Activated CD4-positive, alpha-beta memory T cell treated with anti-CD3 and anti-CD28 coated beads for 36 hours (primary cell): ENCODE data around the gene TCF20. TPM values are rescaled to one million over a fixed set of nuclear protein-coding genes. Genes with fewer than 3 reads are reported as not detected.

Experiments used
- CTCF ChIA-PET: fragments of 350-600 bp; sonication (Branson Sonifier 250); formaldehyde crosslinking; loops from one replicate; lab custom pipeline; 2021; ENCODE audit warnings: antibody characterized with exemption, inconsistent platforms; lab: Charles Lee
- POLR2A ChIA-PET: fragments of 350-600 bp; sonication (Branson Sonifier 250); formaldehyde crosslinking; loops from one replicate; lab custom pipeline; 2021; ENCODE audit warnings: antibody characterized with exemption; lab: Charles Lee
- DNase-seq: peaks from one replicate; pipeline ENCODE4 v3.0.0-alpha.2; 2020
- H3K27ac Mint-ChIP-seq: one replicate; pipeline ENCODE4 v1.8.0; 2021; ENCODE audit warnings: mixed read lengths
- H3K27me3 Mint-ChIP-seq: one replicate; pipeline ENCODE4 v1.8.0; 2021; ENCODE audit warnings: mixed read lengths
- H3K36me3 Mint-ChIP-seq: one replicate; pipeline ENCODE4 v1.8.0; 2021; ENCODE audit warnings: mixed read lengths
- H3K4me1 Mint-ChIP-seq: one replicate; pipeline ENCODE4 v1.8.0; 2021; ENCODE audit warnings: low read depth, mixed read lengths
- H3K4me3 Mint-ChIP-seq: one replicate; pipeline ENCODE4 v1.8.0; 2021; ENCODE audit warnings: mild to moderate bottlenecking, mixed read lengths
- H3K9me3 Mint-ChIP-seq: one replicate; pipeline ENCODE4 v1.8.0; 2021; ENCODE audit warnings: mixed read lengths
- intact Hi-C: fragments of 100-400 bp; cut with micrococcal nuclease; formaldehyde crosslinking; loops from one replicate; pipeline ENCODE4 v1.15.1; 2023
- total RNA-seq, 2 experiments: library from RNA; stranded (reverse); gene quantifications; one replicate each; pipeline ENCODE4 v1.2.3, GENCODE V29; 2021

TCF20 gene
- total RNA-seq, 2 experiments from 2014 or later: 69.6 to 71.6 TPM

GRCh38 chr22:42279425-42280020 lies 9.1 kb upstream of the TCF20 start:
- Mint-ChIP-seq H3K4me3 (no peak overlapping the region), H3K9me3 (no peaks in the 10 kb centered on the region), H3K36me3 (no peaks in the 10 kb centered on the region), H3K4me1 (peaks cover 11% of the 10 kb centered on the region), H3K27ac (no peak overlapping the region), H3K27me3 (peaks cover 3% of the 10 kb centered on the region)
- POLR2A ChIA-PET: no interaction called here
- no peak for DNase-seq
- intact Hi-C loops: loop anchor here (10.0 kb wide), 1 partner anchor 165 kb away; no protein-coding TSS in a partner anchor
- CTCF ChIA-PET: interaction anchor here (0.8 kb wide), 1 partner anchor 112 kb away, joined by 3 read pairs; no protein-coding TSS in a partner anchor

- intact Hi-C loops: no loop called here
- peaks cover 4% of the 10 kb centered on the region for H3K4me1 Mint-ChIP-seq
- H3K27me3 Mint-ChIP-seq: peaks cover 3% of the 10 kb centered on the region
- no peaks in the 10 kb centered on the region for H3K36me3 Mint-ChIP-seq
- POLR2A ChIA-PET: no interaction called here
- no peaks in the 10 kb centered on the region for H3K9me3 Mint-ChIP-seq
- no peak overlapping the region for H3K27ac Mint-ChIP-seq
- CTCF ChIA-PET: no interaction called here
- DNase-seq: no peak
- no peak overlapping the region for H3K4me3 Mint-ChIP-seq
These were observed 7.7 kb upstream of the TCF20 start for GRCh38 chr22:42277988-42278776.

GRCh38 chr22:42277232-42277753 lies 6.8 kb upstream of the TCF20 start:
- intact Hi-C loops: no loop called here

GRCh38 chr22:42275970-42276369 lies 5.5 kb upstream of the TCF20 start:
- Mint-ChIP-seq H3K4me1 (peaks cover 5% of the 10 kb centered on the region), H3K27me3 (no peaks in the 10 kb centered on the region), H3K9me3 (no peaks in the 10 kb centered on the region), H3K4me3 (no peak overlapping the region), H3K27ac (no peak overlapping the region), H3K36me3 (no peaks in the 10 kb centered on the region)
- no peak for DNase-seq
- POLR2A ChIA-PET: no interaction called here
- CTCF ChIA-PET: no interaction called here
- intact Hi-C loops: no loop called here

More at GRCh38 chr22:42277232-42277753, 6.8 kb upstream of the TCF20 start:
- ChIA-PET CTCF (interaction anchor here (0.9 kb wide), 1 partner anchor 161 kb away, joined by 3 read pairs; no protein-coding TSS in a partner anchor), POLR2A (no interaction called here)
- no peak overlapping the region for H3K4me3 Mint-ChIP-seq
- H3K27ac Mint-ChIP-seq: no peak overlapping the region
- H3K9me3 Mint-ChIP-seq: no peaks in the 10 kb centered on the region
- H3K27me3 Mint-ChIP-seq: no peaks in the 10 kb centered on the region
- H3K36me3 Mint-ChIP-seq: no peaks in the 10 kb centered on the region
- H3K4me1 Mint-ChIP-seq: peaks cover 1% of the 10 kb centered on the region
- no peak for DNase-seq

DNA sequence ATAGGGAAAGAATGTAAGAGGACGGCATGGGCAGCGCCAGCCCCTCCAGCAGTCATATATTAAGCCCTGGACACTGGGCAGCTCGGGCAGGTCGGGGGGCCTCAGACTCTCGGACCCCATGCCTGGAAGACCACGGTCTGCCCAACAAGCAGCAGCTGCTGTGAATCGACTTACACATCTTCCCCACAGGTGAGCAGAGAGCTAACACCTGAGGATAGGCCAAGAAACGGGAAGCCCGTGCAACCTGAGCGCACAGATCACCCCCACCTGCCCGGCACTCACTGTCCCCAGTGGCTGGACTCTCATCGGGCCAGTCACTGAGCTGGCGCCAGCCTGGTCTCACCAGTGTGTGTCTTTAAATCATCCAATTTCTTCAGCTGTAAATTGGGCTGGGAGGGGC lies 4.7 kb upstream of the TCF20 start:
- CTCF ChIA-PET: no interaction called here
- Mint-ChIP-seq H3K9me3 (no peaks in the 10 kb centered on the region), H3K36me3 (no peaks in the 10 kb centered on the region), H3K4me1 (peaks cover 5% of the 10 kb centered on the region), H3K27me3 (no peaks in the 10 kb centered on the region), H3K27ac (no peak overlapping the region), H3K4me3 (no peak overlapping the region)
- intact Hi-C loops: no loop called here
- POLR2A ChIA-PET: no interaction called here
- DNase-seq: no peak

DNA sequence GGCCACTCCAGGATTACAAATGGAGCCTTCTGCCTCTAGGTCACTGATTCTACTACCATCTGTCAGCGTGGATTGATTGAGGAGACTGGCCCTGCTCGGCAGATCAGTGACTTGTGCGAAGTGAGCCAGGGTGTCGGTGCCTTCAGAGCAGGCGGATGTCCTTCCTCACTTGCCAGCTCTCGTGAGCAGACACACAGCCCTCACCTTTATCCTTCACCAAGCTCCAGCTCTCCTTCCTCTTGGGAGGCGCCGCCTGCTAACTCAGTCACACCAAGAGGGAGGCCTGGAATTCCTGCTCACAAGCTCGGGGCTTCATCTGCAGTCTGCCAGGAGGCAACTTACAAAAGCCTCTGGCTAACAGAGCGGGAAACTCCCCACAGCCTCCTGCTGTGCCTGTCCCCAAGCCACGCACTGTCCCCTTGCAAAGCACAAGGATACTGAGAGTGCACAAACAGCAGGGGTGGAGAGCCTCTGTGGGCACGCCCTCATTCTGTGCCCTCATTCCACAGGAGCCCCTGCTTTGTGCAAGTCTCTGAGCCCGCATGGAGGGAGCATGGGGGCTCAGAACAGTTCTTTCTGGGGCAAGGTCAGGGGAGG lies 3.5 kb upstream of the TCF20 start:
- intact Hi-C loops: no loop called here
- DNase-seq: no peak
- H3K9me3 Mint-ChIP-seq: no peaks in the 10 kb centered on the region
- H3K4me1 Mint-ChIP-seq: peaks cover 7% of the 10 kb centered on the region
- H3K27ac Mint-ChIP-seq: no peak overlapping the region
- ChIA-PET POLR2A (no interaction called here), CTCF (no interaction called here)
- H3K27me3 Mint-ChIP-seq: no peaks in the 10 kb centered on the region
- H3K36me3 Mint-ChIP-seq: peaks cover under 1% of the 10 kb centered on the region
- no peak overlapping the region for H3K4me3 Mint-ChIP-seq

DNA sequence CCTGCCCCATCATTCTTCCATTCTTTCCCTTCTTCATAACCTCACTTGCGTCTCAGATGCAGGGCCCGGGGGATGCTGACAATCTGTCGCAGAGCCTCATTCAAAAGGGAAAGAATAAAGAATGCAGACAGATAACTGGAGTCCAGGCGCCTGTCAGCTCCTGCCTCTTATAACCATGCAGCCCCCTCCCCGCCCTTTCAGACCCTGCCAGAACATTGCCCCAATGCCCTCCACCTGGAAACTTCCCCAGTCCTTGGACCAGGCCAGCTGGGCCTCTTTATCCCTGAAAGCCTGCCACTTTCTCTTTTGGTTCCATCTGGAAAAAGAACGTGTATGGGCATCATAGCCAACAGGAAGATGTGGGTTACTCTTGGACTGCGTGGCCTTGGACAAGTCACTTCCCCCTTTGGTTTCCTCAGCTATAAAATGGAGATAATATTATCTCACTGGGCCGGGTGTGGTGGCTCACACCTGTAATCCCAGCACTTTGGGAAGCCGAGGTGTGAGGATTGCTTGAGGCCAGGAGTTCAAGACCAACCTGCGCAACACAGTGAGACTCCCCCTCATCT lies 2.1 kb upstream of the TCF20 start:
- peaks cover 7% of the 10 kb centered on the region for H3K36me3 Mint-ChIP-seq
- intact Hi-C loops: no loop called here
- H3K4me1 Mint-ChIP-seq: peaks cover 19% of the 10 kb centered on the region
- no peak overlapping the region for H3K4me3 Mint-ChIP-seq
- no peak overlapping the region for H3K27ac Mint-ChIP-seq
- CTCF ChIA-PET: no interaction called here
- no peaks in the 10 kb centered on the region for H3K9me3 Mint-ChIP-seq
- no peaks in the 10 kb centered on the region for H3K27me3 Mint-ChIP-seq
- POLR2A ChIA-PET: interaction anchor here (0.8 kb wide), 1 partner anchor 10 kb away, joined by 5 read pairs; no protein-coding TSS in a partner anchor
- DNase-seq: no peak

DNA sequence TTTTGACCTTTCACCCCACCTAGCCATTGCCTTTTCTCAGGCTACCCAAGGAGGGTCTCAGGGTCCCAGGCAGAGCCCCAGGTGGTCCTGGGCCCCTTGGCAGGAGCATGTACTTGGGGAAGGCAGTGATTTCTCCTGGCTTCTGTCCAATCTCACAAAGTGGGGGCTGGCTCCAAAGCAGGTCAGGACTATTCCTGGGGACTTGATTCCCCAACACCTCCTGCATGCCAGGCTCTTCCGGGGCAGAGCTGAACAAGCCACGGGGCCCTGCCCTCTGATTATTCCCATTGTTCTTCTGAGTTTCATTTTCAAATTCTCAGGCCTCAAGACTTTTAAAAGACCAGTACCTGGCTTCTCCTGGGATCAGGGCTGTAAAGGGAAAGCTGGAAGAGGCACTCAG lies 1.5 kb upstream of the TCF20 start:
- Mint-ChIP-seq H3K4me3 (peak overlapping the region; percentile 56), H3K4me1 (peaks cover 24% of the 10 kb centered on the region), H3K27me3 (no peaks in the 10 kb centered on the region), H3K9me3 (no peaks in the 10 kb centered on the region), H3K27ac (no peak overlapping the region), H3K36me3 (peaks cover 7% of the 10 kb centered on the region)
- ChIA-PET CTCF (no interaction called here), POLR2A (interaction anchor here (0.8 kb wide), 1 partner anchor 10 kb away, joined by 5 read pairs; no protein-coding TSS in a partner anchor)
- no peak for DNase-seq
- intact Hi-C loops: no loop called here

- Mint-ChIP-seq H3K9me3 (no peaks in the 10 kb centered on the region), H3K36me3 (peaks cover 7% of the 10 kb centered on the region), H3K27me3 (no peaks in the 10 kb centered on the region), H3K27ac (peak overlapping the region; percentile 49), H3K4me1 (peaks cover 29% of the 10 kb centered on the region), H3K4me3 (peak overlapping the region; percentile 56)
- intact Hi-C loops: no loop called here
- ChIA-PET CTCF (no interaction called here), POLR2A (no interaction called here)
- no peak for DNase-seq
These were observed 849 bp upstream of the TCF20 start for GRCh38 chr22:42271191-42271813.

DNA sequence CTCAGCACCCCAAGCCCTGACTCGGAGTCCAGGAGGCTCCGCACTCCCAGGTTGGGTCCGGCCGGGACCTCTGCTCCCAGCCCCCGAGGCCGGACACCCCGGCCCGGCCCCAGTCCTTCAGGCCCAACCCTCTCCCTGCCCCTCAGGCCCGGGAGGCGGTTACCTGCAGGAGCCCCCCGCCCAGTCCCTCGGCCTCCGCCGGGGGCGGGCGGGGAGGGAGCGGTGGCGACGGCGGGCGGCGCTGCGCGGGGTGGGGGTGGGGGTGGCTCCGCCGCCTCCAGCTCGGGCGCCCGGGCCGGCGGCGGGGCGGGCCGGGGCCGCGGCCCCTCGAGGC lies 310 bp downstream of the TCF20 start:
- Mint-ChIP-seq H3K36me3 (peaks cover 7% of the 10 kb centered on the region), H3K4me3 (peak overlapping the region; percentile 84), H3K27me3 (no peaks in the 10 kb centered on the region), H3K4me1 (peaks cover 39% of the 10 kb centered on the region), H3K9me3 (no peaks in the 10 kb centered on the region), H3K27ac (peak overlapping the region; percentile 72)
- intact Hi-C loops: no loop called here
- POLR2A ChIA-PET: no interaction called here
- DNase-seq: peak; percentile 34
- CTCF ChIA-PET: no interaction called here

DNA sequence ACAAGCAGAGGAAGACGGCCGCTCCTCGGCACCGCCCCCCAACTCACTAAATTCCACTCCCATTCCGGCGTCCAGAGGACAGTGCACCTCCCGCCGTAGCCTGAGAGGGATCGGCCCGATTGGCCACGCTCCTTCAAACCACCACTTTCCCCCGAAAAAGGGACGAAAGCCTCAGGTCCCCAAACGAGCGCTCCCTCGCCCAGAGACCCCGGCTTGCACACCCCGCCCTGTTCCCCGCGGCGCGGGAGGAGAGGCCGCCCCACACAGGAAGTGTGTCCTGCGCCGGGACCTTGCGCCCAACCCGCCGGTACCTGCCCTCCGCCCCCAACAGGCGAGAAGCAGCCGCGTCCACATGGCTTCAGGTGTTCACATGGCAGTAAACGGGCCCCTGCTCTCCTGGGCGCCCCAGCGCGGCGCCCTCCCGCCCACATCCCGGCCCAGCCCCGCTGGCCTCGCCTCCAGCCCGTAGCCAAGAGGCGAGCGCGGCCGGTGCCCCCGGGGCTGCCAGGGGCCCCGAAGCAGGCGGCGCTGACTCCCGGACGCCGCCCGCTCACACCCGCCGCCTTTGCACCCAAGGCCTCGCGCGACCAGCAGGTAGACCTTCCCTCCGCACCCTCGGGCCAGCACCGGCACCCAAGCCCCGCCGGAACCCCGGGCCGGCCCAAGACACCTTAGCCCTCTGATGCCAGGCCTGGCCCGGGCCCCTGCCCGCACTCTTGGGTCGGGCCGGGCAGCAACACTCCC lies 849 bp downstream of the TCF20 start:
- Mint-ChIP-seq H3K27me3 (no peaks in the 10 kb centered on the region), H3K36me3 (peaks cover 7% of the 10 kb centered on the region), H3K4me1 (peaks cover 44% of the 10 kb centered on the region), H3K27ac (peak overlapping the region; percentile 72), H3K9me3 (no peaks in the 10 kb centered on the region), H3K4me3 (peak overlapping the region; percentile 84)
- CTCF ChIA-PET: interaction anchor here (1.1 kb wide), 2 partner anchors 83 to 92 kb away, joined by 3 read pairs; no protein-coding TSS in a partner anchor
- POLR2A ChIA-PET: interaction anchor here (0.9 to 1.3 kb wide), 2 partner anchors 53 to 99 kb away, joined by 3 read pairs; no protein-coding TSS in a partner anchor
- intact Hi-C loops: loop anchor here (1.0 to 5.0 kb wide), 3 partner anchors 53 to 178 kb away; no protein-coding TSS in a partner anchor
- peak; percentile 84 for DNase-seq
